Neural progenitor cell (in vitro differentiated cells): ENCODE data around the gene WIZ. TPM values are rescaled to one million over a fixed set of nuclear protein-coding genes. Genes with fewer than 3 reads are reported as not detected.
A peak's percentile ranks its signal among the peaks of the same experiment; 100 is the strongest.

Source experiments
- DNase-seq: peaks from one replicate; pipeline ENCODE4 v3.0.0-alpha.2; 2016; ENCODE audit warnings: low spot score
- H2AFZ ChIP-seq: fragments of 200-600 bp; sonication (generic); replicated peaks from 2 replicates; pipeline ENCODE4 v1.6.1; 2016; ENCODE audit warnings: antibody characterized with exemption
- H3F3A ChIP-seq: fragments of 200-600 bp; sonication (generic); 2 replicates; pipeline ENCODE4 v1.6.1; 2016; ENCODE audit warnings: antibody characterized with exemption, low read depth
- H3K27ac ChIP-seq: fragments of 200-600 bp; sonication (generic); 2 replicates; pipeline ENCODE4 v1.5.1; 2016; ENCODE audit warnings: mild to moderate bottlenecking
- H3K27me3 ChIP-seq: fragments of 200-600 bp; sonication (generic); 2 replicates; pipeline ENCODE4 v1.6.1; 2016; ENCODE audit warnings: mild to moderate bottlenecking, moderate library complexity
- H3K36me3 ChIP-seq: fragments of 200-600 bp; sonication (generic); 2 replicates; pipeline ENCODE4 v1.5.1; 2016
- H3K4me1 ChIP-seq: fragments of 200-600 bp; sonication (generic); 2 replicates; pipeline ENCODE4 v1.6.1; 2016; ENCODE audit warnings: mixed run types
- H3K4me2 ChIP-seq: fragments of 200-600 bp; sonication (generic); 2 replicates; pipeline ENCODE4 v1.6.1; 2016
- H3K4me3 ChIP-seq: fragments of 200-600 bp; sonication (generic); 2 replicates; pipeline ENCODE4 v1.5.1; 2016
- H3K79me2 ChIP-seq: fragments of 200-600 bp; sonication (generic); 2 replicates; pipeline ENCODE4 v1.6.1; 2016; ENCODE audit warnings: low read depth
- H3K9ac ChIP-seq: fragments of 200-600 bp; sonication (generic); 2 replicates; pipeline ENCODE4 v1.6.1; 2016
- H3K9me3 ChIP-seq: fragments of 200-600 bp; sonication (generic); 2 replicates; pipeline ENCODE4 v1.5.1; 2016; ENCODE audit warnings: low read depth
- H4K20me1 ChIP-seq: fragments of 200-600 bp; sonication (generic); 2 replicates; pipeline ENCODE4 v1.6.1; 2016; ENCODE audit warnings: low read depth
- H3K27ac Mint-ChIP-seq: 3 replicates; pipeline ENCODE4 v1.8.0; 2021; ENCODE audit warnings: mixed read lengths
- H3K27me3 Mint-ChIP-seq: 2 replicates; pipeline ENCODE4 v1.8.0; 2022; ENCODE audit warnings: low read depth, mild to moderate bottlenecking, inconsistent platforms, moderate library complexity, mixed read lengths; ENCODE audit not compliant: insufficient read depth
- H3K36me3 Mint-ChIP-seq: 3 replicates; pipeline ENCODE4 v1.8.0; 2021; ENCODE audit warnings: mixed read lengths
- H3K4me1 Mint-ChIP-seq: 3 replicates; pipeline ENCODE4 v1.8.0; 2021; ENCODE audit warnings: mixed read lengths
- H3K4me3 Mint-ChIP-seq: 3 replicates; pipeline ENCODE4 v1.8.0; 2021; ENCODE audit warnings: mild to moderate bottlenecking, moderate library complexity, mixed read lengths
- H3K9me3 Mint-ChIP-seq: 3 replicates; pipeline ENCODE4 v1.8.0; 2020; ENCODE audit warnings: mixed read lengths
- CTCF ChIP-seq: fragments of 200-600 bp; sonication (generic); IDR thresholded peaks from 2 replicates; pipeline ENCODE4 v1.5.1; 2017; ENCODE audit warnings: antibody characterized with exemption, mild to moderate bottlenecking
- EZH2 ChIP-seq: fragments of 200-600 bp; sonication (generic); IDR thresholded peaks from 2 replicates; pipeline ENCODE4 v1.6.1; 2017; ENCODE audit warnings: antibody characterized with exemption, mild to moderate bottlenecking, moderate library complexity
- EZH2phosphoT487 ChIP-seq: fragments of 200-600 bp; sonication (generic); IDR thresholded peaks from 2 replicates; pipeline ENCODE4 v1.6.1; 2017; ENCODE audit warnings: antibody characterized with exemption
- total RNA-seq: library from RNA; depleted of rRNA; stranded (reverse); fragments of >200 nt; gene quantifications from 2 replicates; pipeline ENCODE4 v1.2.3, GENCODE V29; 2015; ENCODE audit warnings: low replicate concordance

The WIZ gene
- total RNA-seq, 1 donor from 2014 or later: 9.1 TPM

GRCh38 chr19:15428956-15429824 is 20.6 kb downstream of the WIZ start:
- no peaks in the 10 kb centered on the region for H3K36me3 ChIP-seq
- H3K4me1 ChIP-seq: peaks cover 5% of the 10 kb centered on the region
- no peak for DNase-seq
- H3F3A ChIP-seq: peaks cover 11% of the 10 kb centered on the region
- H3K9ac ChIP-seq: no peak overlapping the region
- H3K9me3 ChIP-seq: no peaks in the 10 kb centered on the region
- no peak overlapping the region for H3K27ac ChIP-seq
- H3K79me2 ChIP-seq: peaks cover 36% of the 10 kb centered on the region
- H3K4me3 Mint-ChIP-seq: peak overlapping the region; percentile 55
- peaks cover 18% of the 10 kb centered on the region for H3K36me3 Mint-ChIP-seq
- H3K27me3 Mint-ChIP-seq: peaks cover 8% of the 10 kb centered on the region
- H3K27me3 ChIP-seq: no peaks in the 10 kb centered on the region
- H3K4me2 ChIP-seq: no peak overlapping the region
- H3K9me3 Mint-ChIP-seq: peaks cover 2% of the 10 kb centered on the region
- peaks cover 27% of the 10 kb centered on the region for H4K20me1 ChIP-seq
- H3K4me1 Mint-ChIP-seq: peaks cover 24% of the 10 kb centered on the region
- no peak overlapping the region for H2AFZ ChIP-seq
- no peak overlapping the region for H3K4me3 ChIP-seq
- no peak for TF ChIP-seq EZH2phosphoT487
- TF ChIP-seq CTCF: no peak
- TF ChIP-seq EZH2: no peak
- H3K27ac Mint-ChIP-seq: no peak overlapping the region

DNA sequence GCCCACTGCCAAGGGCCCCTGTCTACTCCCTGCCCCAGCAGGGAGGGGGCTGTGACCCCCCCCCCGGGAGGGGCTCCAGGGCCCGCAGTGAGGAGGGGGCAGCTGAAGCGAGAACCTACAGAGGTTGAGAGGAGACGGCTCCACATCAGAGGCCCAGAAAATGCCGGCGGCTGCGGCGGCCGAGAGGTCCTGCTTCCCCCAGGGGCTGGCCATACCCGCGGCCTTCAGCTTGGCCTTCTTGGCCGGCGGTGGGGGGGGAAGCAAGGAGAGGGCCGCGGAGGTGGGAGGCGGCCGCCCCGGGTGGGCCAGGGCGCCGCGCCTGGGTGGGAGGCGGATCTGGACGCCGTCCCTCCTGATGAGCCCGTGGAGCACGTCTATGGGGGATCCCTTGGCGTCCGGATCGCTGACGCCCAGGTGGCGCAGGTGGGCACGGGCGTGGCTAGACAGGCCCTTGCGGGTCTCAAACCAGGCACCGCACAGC is 21.7 kb downstream of the WIZ start:
- no peaks in the 10 kb centered on the region for H3K27me3 ChIP-seq
- no peak overlapping the region for H2AFZ ChIP-seq
- H3F3A ChIP-seq: peaks cover 4% of the 10 kb centered on the region
- H3K4me2 ChIP-seq: no peak overlapping the region
- peaks cover 27% of the 10 kb centered on the region for H4K20me1 ChIP-seq
- no peak overlapping the region for H3K4me3 Mint-ChIP-seq
- peaks cover 20% of the 10 kb centered on the region for H3K4me1 Mint-ChIP-seq
- H3K27ac Mint-ChIP-seq: no peak overlapping the region
- no peak overlapping the region for H3K27ac ChIP-seq
- no peak for DNase-seq
- no peaks in the 10 kb centered on the region for H3K9me3 ChIP-seq
- peaks cover 25% of the 10 kb centered on the region for H3K36me3 Mint-ChIP-seq
- TF ChIP-seq EZH2phosphoT487: no peak
- TF ChIP-seq EZH2: no peak
- no peak for TF ChIP-seq CTCF
- peaks cover 5% of the 10 kb centered on the region for H3K4me1 ChIP-seq
- H3K36me3 ChIP-seq: peaks cover 5% of the 10 kb centered on the region
- peaks cover 36% of the 10 kb centered on the region for H3K79me2 ChIP-seq
- H3K4me3 ChIP-seq: no peak overlapping the region
- H3K9ac ChIP-seq: no peak overlapping the region
- H3K27me3 Mint-ChIP-seq: peaks cover 4% of the 10 kb centered on the region
- peaks cover 6% of the 10 kb centered on the region for H3K9me3 Mint-ChIP-seq

DNA sequence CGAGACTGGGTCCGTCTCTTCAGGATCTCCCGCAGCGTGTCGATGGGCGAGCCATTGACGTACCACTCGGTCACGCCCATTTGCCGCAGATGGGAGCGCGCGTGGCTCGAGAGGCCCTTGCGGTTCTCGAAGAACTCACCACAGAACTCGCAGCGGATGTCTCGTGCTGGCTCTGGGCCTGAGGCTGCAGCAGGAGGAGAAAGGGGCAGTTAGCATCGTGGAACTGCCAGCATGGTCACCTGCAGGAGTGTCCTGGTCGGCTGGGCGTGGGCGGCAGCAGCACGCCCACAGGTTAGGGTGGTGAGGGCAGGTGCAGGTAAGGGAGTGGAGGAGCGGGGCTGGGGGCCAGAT is 22.4 kb downstream of the WIZ start:
- H3K9me3 Mint-ChIP-seq: peaks cover 6% of the 10 kb centered on the region
- DNase-seq: no peak
- Histone ChIP-seq H3K4me2 (no peak overlapping the region), H3K36me3 (peaks cover 5% of the 10 kb centered on the region), H4K20me1 (peaks cover 27% of the 10 kb centered on the region), H3F3A (no peaks in the 10 kb centered on the region), H3K27me3 (no peaks in the 10 kb centered on the region), H3K4me3 (no peak overlapping the region), H2AFZ (no peak overlapping the region), H3K4me1 (peaks cover 5% of the 10 kb centered on the region), H3K9ac (no peak overlapping the region), H3K79me2 (peaks cover 36% of the 10 kb centered on the region), H3K9me3 (no peaks in the 10 kb centered on the region), H3K27ac (no peak overlapping the region)
- H3K27ac Mint-ChIP-seq: no peak overlapping the region
- peaks cover 4% of the 10 kb centered on the region for H3K27me3 Mint-ChIP-seq
- H3K36me3 Mint-ChIP-seq: peaks cover 30% of the 10 kb centered on the region
- TF ChIP-seq EZH2: no peak
- TF ChIP-seq CTCF: no peak
- no peak for TF ChIP-seq EZH2phosphoT487
- peak overlapping the region; percentile 43 for H3K4me3 Mint-ChIP-seq
- H3K4me1 Mint-ChIP-seq: peaks cover 18% of the 10 kb centered on the region
